Upper lobe of left lung (tissue), 6 donors: ENCODE results near the gene ATRNL1. TPM values are rescaled to one million over a fixed set of nuclear protein-coding genes. Genes with fewer than 3 reads are reported as not detected.

Source experiments
- ATAC-seq, 2 donors: fragments of 200-7000 bp; cut with Tn5 transposase; one replicate each; pipeline ENCODE4 v1.9.1; 2022; ENCODE audit warnings: mild to moderate bottlenecking in 2 of 2, moderate library complexity in 2 of 2; ENCODE audit not compliant: low FRiP score in 2 of 2
- DNase-seq, 2 donors: peaks; one replicate each; pipeline ENCODE4 v3.0.0-alpha.2; 2019 to 2020
- H3K27ac ChIP-seq, 4 donors: fragments of 200-600 bp; sonication (generic); one replicate each; pipeline ENCODE4 v1.5.1; 2016 to 2019
- H3K27me3 ChIP-seq, 4 donors: fragments of 200-600 bp; sonication (generic); one replicate each; pipeline ENCODE4 v1.5.1; 2017 to 2019
- H3K36me3 ChIP-seq, 4 donors: fragments of 200-600 bp; sonication (generic); one replicate each; pipeline ENCODE4 v1.5.1; 2016 to 2019
- H3K4me1 ChIP-seq, 4 donors: fragments of 200-600 bp; sonication (generic); one replicate each; pipeline ENCODE4 v1.5.1; 2018 to 2019
- H3K4me3 ChIP-seq, 4 donors: fragments of 200-600 bp; sonication (generic); one replicate each; pipeline ENCODE4 v1.5.1; 2017 to 2019; ENCODE audit warnings: mild to moderate bottlenecking in 2 of 4, moderate library complexity in 1 of 4
- H3K9me3 ChIP-seq, 4 donors: fragments of 200-600 bp; sonication (generic); one replicate each; pipeline ENCODE4 v1.5.1; 2018 to 2019
- CTCF ChIP-seq, 6 experiments: fragments of 450-650 bp in 4 of 6; fragments of 200-600 bp in 2 of 6; sonication (generic) in 2 of 6; IDR thresholded peaks; one replicate each; pipeline ENCODE4 v1.5.1; 2016 to 2019; ENCODE audit warnings: antibody characterized with exemption in 6 of 6
- EP300 ChIP-seq, 4 donors: sonication (generic); formaldehyde crosslinking; IDR thresholded peaks; one replicate each; pipeline ENCODE4 v1.5.1; 2017; ENCODE audit warnings: antibody characterized with exemption in 4 of 4, control low read depth in 2 of 4
- POLR2A ChIP-seq, 4 donors: fragments of 450-650 bp; IDR thresholded peaks; one replicate each; pipeline ENCODE4 v1.5.1; 2016 to 2017; ENCODE audit warnings: antibody characterized with exemption in 4 of 4, mild to moderate bottlenecking in 2 of 4
- POLR2AphosphoS5 ChIP-seq, 2 donors: sonication (generic); formaldehyde crosslinking; IDR thresholded peaks; one replicate each; pipeline ENCODE4 v1.5.1; 2017; ENCODE audit warnings: antibody characterized with exemption in 2 of 2
- WGBS, 2 donors: methylation state at CpG; one replicate each; pipeline ENCODE4 v1.1.5; 2017 to 2018; 5-methylcytosine and 5-hydroxymethylcytosine counted together
- total RNA-seq, 6 donors: library from RNA; depleted of rRNA in 4 of 6; stranded (reverse); fragments of >200 nt in 4 of 6; gene quantifications; one replicate each; pipeline versions ENCODE4 v1.1.0 to v1.2.1, GENCODE V29; 2016 to 2021
- donor health status: DM: no; HTN: no; CAD: no; lungs with moderate emphysema.
- donor health status: DM: no; HTN: yes; CAD: no; lungs with severe emphysema.

ATRNL1 gene
- total RNA-seq, 6 donors from 2014 or later = 0.11 to 1.0 (median 0.39) TPM

- no peaks in the 10 kb centered on the region for H3K27me3 ChIP-seq
- ATAC-seq (no peak), DNase-seq (no peak)
- H3K4me3 ChIP-seq = no peak overlapping the region
- no peaks in the 10 kb centered on the region for H3K36me3 ChIP-seq
- H3K9me3 ChIP-seq = peaks cover 0 to 5% (median 2%) of the 10 kb centered on the region in 4 donors
- H3K27ac ChIP-seq = no peak overlapping the region
- TF ChIP-seq POLR2A (IDR thresholded peaks at IDR 0.05) (no peak), EP300 (IDR thresholded peaks at IDR 0.05) (no peak), CTCF (IDR thresholded peaks at IDR 0.05) (no peak), POLR2AphosphoS5 (IDR thresholded peaks at IDR 0.05) (no peak)
- 77 to 90% methylated on average over 2 of the region's 2 CpGs for WGBS, 2 donors
- no peaks in the 10 kb centered on the region for H3K4me1 ChIP-seq
These were observed 499.9 kb downstream of the ATRNL1 start for GRCh38 chr10:115593060-115593459.

- no peaks in the 10 kb centered on the region for H3K4me1 ChIP-seq
- ATAC-seq (no peak), DNase-seq (no peak)
- no peak for TF ChIP-seq EP300 (IDR thresholded peaks at IDR 0.05)
- no peak for TF ChIP-seq POLR2AphosphoS5 (IDR thresholded peaks at IDR 0.05)
- no peak for TF ChIP-seq POLR2A (IDR thresholded peaks at IDR 0.05)
- no peak for TF ChIP-seq CTCF (IDR thresholded peaks at IDR 0.05)
- H3K4me3 ChIP-seq = no peak overlapping the region
- H3K9me3 ChIP-seq = no peaks in the 10 kb centered on the region
- no peaks in the 10 kb centered on the region for H3K27me3 ChIP-seq
- H3K27ac ChIP-seq = no peak overlapping the region
- no peaks in the 10 kb centered on the region for H3K36me3 ChIP-seq
- 84 to 94% methylated on average over 2 of the region's 2 CpGs for WGBS, 2 donors
These were observed 511.5 kb downstream of the ATRNL1 start for GRCh38 chr10:115604627-115605026.

- DNase-seq = no peak
- whole genome bisulfite sequencing, 2 donors = 45 to 63% methylated on average over 1 of the region's 1 CpG
- Histone ChIP-seq H3K4me3 (no peak overlapping the region), H3K4me1 (no peaks in the 10 kb centered on the region), H3K9me3 (no peaks in the 10 kb centered on the region), H3K27ac (no peak overlapping the region), H3K36me3 (no peaks in the 10 kb centered on the region), H3K27me3 (no peaks in the 10 kb centered on the region)
- TF ChIP-seq CTCF (IDR thresholded peaks at IDR 0.05) (no peak), POLR2AphosphoS5 (IDR thresholded peaks at IDR 0.05) (no peak)
- no peak for ATAC-seq
These were observed 512.9 kb downstream of the ATRNL1 start for GRCh38 chr10:115606086-115606485.

GRCh38 chr10:115606741-115607140, 513.6 kb downstream of the ATRNL1 start:
- Histone ChIP-seq H3K4me3 (no peak overlapping the region), H3K27ac (no peak overlapping the region), H3K9me3 (no peaks in the 10 kb centered on the region), H3K27me3 (no peaks in the 10 kb centered on the region), H3K4me1 (no peaks in the 10 kb centered on the region), H3K36me3 (no peaks in the 10 kb centered on the region)
- DNase-seq (no peak), ATAC-seq (no peak)
- WGBS, 2 donors = 69 to 70% methylated on average over 4 of the region's 4 CpGs
- TF ChIP-seq CTCF (IDR thresholded peaks at IDR 0.05) (no peak), EP300 (IDR thresholded peaks at IDR 0.05) (no peak), POLR2A (IDR thresholded peaks at IDR 0.05) (no peak), POLR2AphosphoS5 (IDR thresholded peaks at IDR 0.05) (no peak)

- TF ChIP-seq EP300 (IDR thresholded peaks at IDR 0.05) (no peak), CTCF (IDR thresholded peaks at IDR 0.05) (no peak), POLR2A (IDR thresholded peaks at IDR 0.05) (no peak), POLR2AphosphoS5 (IDR thresholded peaks at IDR 0.05) (no peak)
- DNase-seq (no peak), ATAC-seq (no peak)
- Histone ChIP-seq H3K9me3 (no peaks in the 10 kb centered on the region), H3K27me3 (no peaks in the 10 kb centered on the region), H3K27ac (no peak overlapping the region), H3K4me1 (no peaks in the 10 kb centered on the region), H3K4me3 (no peak overlapping the region), H3K36me3 (no peaks in the 10 kb centered on the region)
- WGBS, 2 donors = 79 to 84% methylated on average over 4 of the region's 4 CpGs
These were observed 531.3 kb downstream of the ATRNL1 start for GRCh38 chr10:115624448-115624847.
